Central memory CD8-positive, alpha-beta T cell (primary cell): Measurements from ENCODE around the gene CCDC85B.
A peak's percentile ranks its signal among the peaks of the same experiment; 100 is the strongest.

ENCODE experiments used
- ATAC-seq: fragments of 150-1000 bp; cut with Tn5 transposase; replicated peaks from 2 replicates; pipeline ENCODE4 v1.10.0; 2022; ENCODE audit warnings: mild to moderate bottlenecking, moderate FRiP score, moderate number of reproducible peaks; ENCODE audit not compliant: poor library complexity, severe bottlenecking; ENCODE audit errors: extremely low read depth
- DNase-seq, 2 donors: peaks; one replicate each; pipeline ENCODE4 v3.0.0; 2021; ENCODE audit warnings: low spot score in 2 of 2
- H3K27ac Mint-ChIP-seq: one replicate; pipeline ENCODE4 v1.8.0; 2022; ENCODE audit warnings: low read depth, mild to moderate bottlenecking, moderate library complexity, mixed read lengths
- H3K27me3 Mint-ChIP-seq: one replicate; pipeline ENCODE4 v1.8.0; 2022; ENCODE audit warnings: mixed read lengths
- H3K36me3 Mint-ChIP-seq: one replicate; pipeline ENCODE4 v1.8.0; 2022; ENCODE audit warnings: mild to moderate bottlenecking, moderate library complexity, mixed read lengths; ENCODE audit not compliant: insufficient read depth
- H3K4me1 Mint-ChIP-seq: one replicate; pipeline ENCODE4 v1.8.0; 2022; ENCODE audit warnings: mixed read lengths
- H3K4me3 Mint-ChIP-seq: one replicate; pipeline ENCODE4 v1.8.0; 2022; ENCODE audit warnings: mild to moderate bottlenecking, moderate library complexity, mixed read lengths
- H3K9me3 Mint-ChIP-seq: one replicate; pipeline ENCODE4 v1.8.0; 2022; ENCODE audit warnings: mixed read lengths

The CCDC85B gene

DNA sequence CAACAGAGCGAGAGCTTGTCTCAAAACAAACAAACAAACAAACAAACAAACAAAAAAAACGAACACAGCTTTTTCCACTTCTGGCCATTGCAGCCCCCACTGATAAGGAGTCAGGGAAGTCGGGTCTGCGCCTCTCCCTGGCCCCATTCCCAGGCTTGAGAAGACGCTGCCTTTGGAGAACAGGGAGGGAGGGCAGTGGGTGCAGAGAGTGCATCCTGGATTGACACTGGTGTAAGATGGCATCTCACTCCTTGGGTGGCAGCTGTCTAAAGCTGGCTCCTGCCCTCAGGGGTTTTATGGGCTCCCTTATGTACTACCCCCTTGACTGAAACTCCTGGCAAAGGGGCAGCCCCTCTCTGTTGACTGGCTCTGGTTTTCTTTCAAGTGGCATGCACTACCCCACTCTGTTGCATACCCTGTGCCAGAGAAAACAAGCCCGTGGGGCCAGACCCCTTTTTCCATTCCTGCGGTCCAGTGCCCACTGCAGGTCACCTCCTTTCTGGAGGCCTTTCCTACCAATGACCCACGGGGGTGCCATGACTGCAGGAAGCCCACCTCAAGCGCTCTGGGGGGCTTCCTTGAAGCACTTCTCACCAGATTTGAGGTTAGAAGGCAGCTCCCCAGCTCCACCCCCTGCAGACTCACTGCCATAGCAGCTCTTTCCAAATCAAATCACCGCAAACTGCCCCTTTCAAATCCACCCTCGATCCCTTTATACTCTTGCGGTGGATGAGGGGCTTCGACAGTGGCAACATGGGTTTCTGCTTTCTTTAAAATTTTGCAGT, 41.5 kb downstream of the CCDC85B start:
- no peak for DNase-seq
- no peak for ATAC-seq
- Mint-ChIP-seq H3K36me3 (peaks cover 5% of the 10 kb centered on the region), H3K9me3 (no peaks in the 10 kb centered on the region), H3K4me3 (no peak overlapping the region), H3K27ac (peak overlapping the region; percentile 16), H3K27me3 (peaks cover 2% of the 10 kb centered on the region), H3K4me1 (peaks cover 24% of the 10 kb centered on the region)

DNA sequence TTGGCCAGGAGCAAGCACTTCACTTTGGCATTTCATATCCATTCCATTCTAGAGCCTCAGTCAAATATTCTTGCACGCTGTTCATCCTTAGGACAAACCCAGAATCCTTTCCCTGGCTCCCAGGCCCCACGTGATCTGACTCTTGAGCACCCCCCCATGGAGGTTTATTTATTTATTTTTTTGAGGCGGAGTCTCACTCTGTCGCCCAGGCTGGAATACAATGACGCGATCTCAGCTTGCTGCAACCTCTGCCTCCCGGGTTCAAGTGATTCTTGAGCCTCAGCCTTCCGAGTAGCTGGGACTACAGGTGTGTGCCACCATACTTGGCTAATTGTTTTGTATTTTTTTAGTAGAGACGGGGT, 42.1 kb downstream of the CCDC85B start:
- DNase-seq (no peak), ATAC-seq (no peak)
- Mint-ChIP-seq H3K4me1 (peaks cover 18% of the 10 kb centered on the region), H3K27ac (no peak overlapping the region), H3K4me3 (no peak overlapping the region), H3K9me3 (no peaks in the 10 kb centered on the region), H3K27me3 (peaks cover 8% of the 10 kb centered on the region), H3K36me3 (peaks cover 5% of the 10 kb centered on the region)

DNA sequence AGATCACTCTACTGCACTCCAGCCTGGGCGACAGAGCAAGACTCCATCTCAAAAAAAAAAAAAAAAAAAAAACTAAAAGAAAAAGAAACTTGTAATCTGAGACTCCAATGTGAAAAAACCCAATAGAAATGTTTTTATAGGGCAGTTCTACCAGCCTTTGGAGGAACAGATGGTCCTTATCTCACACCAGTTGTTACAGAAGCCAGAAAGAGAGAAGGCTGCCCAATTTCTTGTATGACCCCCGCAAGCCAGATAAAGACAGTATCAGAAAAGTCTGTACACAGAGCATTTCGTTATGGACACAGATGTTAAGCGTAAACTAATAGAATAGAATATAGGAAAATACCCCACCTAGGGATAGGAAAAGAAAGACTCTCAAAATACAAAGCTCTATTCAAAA, 43.5 kb downstream of the CCDC85B start:
- Mint-ChIP-seq H3K4me3 (no peak overlapping the region), H3K4me1 (peaks cover 4% of the 10 kb centered on the region), H3K27me3 (peaks cover 14% of the 10 kb centered on the region), H3K36me3 (peaks cover 3% of the 10 kb centered on the region), H3K27ac (no peak overlapping the region), H3K9me3 (no peaks in the 10 kb centered on the region)
- no peak for DNase-seq
- no peak for ATAC-seq

DNA sequence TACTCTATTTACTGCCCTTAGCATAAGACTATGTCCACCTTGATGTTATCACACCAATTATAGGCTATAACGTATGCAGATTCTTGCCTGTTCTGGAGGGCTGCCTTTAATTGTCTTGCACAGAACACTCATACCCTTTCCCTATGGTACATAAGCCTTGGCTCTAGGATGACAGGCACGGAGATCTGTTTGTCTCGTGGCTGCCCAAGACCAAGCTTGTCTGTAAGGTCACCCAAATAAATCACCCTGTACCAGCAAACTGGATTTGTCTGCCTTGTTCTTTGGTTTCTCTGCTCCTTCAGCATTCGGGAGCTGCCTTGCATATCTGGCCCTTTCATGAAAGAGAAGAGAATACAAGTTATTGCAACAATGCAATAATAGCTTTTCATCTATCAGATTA, 47.3 kb downstream of the CCDC85B start:
- H3K27me3 Mint-ChIP-seq, result peaks cover 22% of the 10 kb centered on the region
- no peaks in the 10 kb centered on the region for H3K4me1 Mint-ChIP-seq
- H3K27ac Mint-ChIP-seq, result no peak overlapping the region

More for the DNA sequence above, 47.3 kb downstream of the CCDC85B start:
- no peaks in the 10 kb centered on the region for H3K9me3 Mint-ChIP-seq
- H3K4me3 Mint-ChIP-seq, result no peak overlapping the region
- DNase-seq (no peak), ATAC-seq (no peak)
- H3K36me3 Mint-ChIP-seq, result no peaks in the 10 kb centered on the region
